Loucy (cell line): ENCODE measurements around the gene SLC35E1.

Experiments used
- EZH2phosphoT487 ChIP-seq: fragments of 200-600 bp; IDR thresholded peaks from 2 replicates; pipeline ENCODE4 v1.6.1; 2018; ENCODE audit warnings: antibody characterized with exemption, mild to moderate bottlenecking, moderate library complexity, borderline replicate concordance
- TF ChIP-seq, protein P1 (sequence below): fragments of 200-600 bp; sonication (generic); conservative IDR thresholded peaks from 2 replicates; pipeline ENCODE4 v1.5.1; 2014; ENCODE audit warnings: mild to moderate bottlenecking, antibody characterized with exemption, low read length

DNA sequence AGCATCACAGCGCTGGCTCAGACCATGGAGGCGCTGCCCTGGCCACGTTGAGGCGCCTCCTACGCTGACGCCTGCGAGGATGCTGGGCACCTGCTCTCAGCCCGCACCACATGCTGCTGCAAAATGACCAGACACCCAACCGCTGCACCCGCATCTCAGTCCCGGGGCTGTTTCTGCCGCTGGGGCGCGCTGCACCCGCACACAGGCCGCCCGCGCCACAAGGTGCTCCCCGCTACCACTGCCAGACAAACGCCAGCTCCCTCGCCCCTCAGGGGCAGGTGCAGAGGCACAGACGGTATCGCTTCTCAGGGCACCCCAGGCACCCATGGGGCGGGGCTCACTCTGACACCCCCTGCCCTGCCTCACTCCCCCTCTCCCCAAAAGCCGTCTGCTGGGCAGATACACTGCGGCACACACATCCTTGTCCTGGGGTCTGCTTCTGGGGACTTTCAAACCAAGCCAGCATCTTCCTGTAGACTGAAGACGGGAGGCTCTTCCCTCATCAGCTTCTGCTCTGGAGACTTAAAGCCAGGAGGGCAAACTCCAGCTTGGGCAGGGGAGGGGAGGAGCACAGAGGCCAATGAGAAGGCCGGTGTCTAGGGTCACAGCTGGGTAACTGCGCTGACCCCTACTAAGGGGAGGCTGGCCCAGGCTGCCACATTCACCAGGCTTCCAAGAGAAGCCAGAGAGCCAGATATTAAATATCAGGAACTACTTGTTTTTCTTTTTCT is 46.3 kb downstream of the SLC35E1 start:
- TF ChIP-seq, protein P1, sequence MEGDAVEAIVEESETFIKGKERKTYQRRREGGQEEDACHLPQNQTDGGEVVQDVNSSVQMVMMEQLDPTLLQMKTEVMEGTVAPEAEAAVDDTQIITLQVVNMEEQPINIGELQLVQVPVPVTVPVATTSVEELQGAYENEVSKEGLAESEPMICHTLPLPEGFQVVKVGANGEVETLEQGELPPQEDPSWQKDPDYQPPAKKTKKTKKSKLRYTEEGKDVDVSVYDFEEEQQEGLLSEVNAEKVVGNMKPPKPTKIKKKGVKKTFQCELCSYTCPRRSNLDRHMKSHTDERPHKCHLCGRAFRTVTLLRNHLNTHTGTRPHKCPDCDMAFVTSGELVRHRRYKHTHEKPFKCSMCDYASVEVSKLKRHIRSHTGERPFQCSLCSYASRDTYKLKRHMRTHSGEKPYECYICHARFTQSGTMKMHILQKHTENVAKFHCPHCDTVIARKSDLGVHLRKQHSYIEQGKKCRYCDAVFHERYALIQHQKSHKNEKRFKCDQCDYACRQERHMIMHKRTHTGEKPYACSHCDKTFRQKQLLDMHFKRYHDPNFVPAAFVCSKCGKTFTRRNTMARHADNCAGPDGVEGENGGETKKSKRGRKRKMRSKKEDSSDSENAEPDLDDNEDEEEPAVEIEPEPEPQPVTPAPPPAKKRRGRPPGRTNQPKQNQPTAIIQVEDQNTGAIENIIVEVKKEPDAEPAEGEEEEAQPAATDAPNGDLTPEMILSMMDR, result no peak
- no peak for TF ChIP-seq EZH2phosphoT487
